GM04503 (cell line): ENCODE data around the gene RGS9.

Source experiments
- DNase-seq: peaks from one replicate; pipeline ENCODE4 v3.0.0-alpha.2; 2012; ENCODE audit warnings: low read depth

RGS9 gene

DNA sequence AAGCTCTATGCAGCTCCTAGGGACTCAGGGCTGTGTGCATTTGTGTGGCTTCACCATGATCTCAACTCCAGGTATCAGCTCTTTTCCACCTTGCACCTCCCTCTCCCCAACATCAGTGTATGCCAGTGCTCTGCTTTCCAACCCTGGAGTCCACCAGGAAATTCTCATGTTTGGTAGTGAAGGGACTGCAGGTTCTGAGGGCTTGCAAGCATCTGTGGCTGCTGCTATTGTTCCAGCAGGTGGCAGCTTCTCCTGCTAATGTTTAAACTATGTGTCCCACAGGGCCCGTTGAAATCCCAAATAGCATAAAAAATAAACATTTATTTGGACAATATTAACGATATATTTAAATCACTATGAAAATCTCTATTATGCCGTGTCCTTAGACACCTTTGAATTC lies 82.0 kb downstream of the RGS9 start:
- no peak for DNase-seq

DNA sequence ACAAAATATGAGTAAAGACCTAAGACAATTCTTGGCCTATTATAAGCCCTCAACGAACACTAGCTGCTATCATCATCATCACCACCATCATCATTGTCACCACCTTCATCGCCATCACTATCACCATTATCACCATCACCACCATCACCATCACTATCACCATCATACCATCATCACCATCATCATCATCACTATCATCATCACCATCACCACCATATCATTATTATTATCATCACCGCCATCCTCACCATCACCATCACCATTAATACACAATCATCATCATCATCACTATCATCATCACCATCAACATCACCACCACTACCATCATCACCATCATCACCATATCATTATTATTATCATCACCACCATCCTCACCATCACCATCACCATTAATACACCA lies 82.5 kb downstream of the RGS9 start:
- no peak for DNase-seq

GRCh38 chr17:65220732-65221131 lies 83.6 kb downstream of the RGS9 start:
- no peak for DNase-seq

- no peak for DNase-seq
Observed at GRCh38 chr17:65222214-65222738, 85.1 kb downstream of the RGS9 start.

- DNase-seq, result no peak
Observed at GRCh38 chr17:65225061-65225460, 87.9 kb downstream of the RGS9 start.

DNA sequence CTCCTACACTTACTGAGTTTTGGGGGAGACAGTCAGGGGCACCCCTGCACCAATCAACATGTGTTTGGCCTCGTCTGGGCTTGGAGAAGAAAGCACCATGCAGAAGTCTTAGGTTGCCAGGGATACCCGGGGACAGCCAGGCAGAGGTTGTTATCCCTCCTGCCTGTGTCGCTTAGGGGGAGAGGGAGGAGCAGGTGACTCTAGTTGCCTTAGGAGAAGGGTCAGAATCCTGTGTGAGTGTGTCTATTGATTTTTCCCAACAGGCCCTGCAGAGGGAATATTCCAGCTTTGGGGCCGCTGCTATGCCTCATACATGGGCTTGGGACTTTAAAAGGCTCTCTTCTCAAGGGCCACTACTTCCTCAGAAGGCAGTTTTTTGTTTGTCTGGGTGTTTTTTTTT lies 89.1 kb downstream of the RGS9 start:
- DNase-seq, result no peak

DNA sequence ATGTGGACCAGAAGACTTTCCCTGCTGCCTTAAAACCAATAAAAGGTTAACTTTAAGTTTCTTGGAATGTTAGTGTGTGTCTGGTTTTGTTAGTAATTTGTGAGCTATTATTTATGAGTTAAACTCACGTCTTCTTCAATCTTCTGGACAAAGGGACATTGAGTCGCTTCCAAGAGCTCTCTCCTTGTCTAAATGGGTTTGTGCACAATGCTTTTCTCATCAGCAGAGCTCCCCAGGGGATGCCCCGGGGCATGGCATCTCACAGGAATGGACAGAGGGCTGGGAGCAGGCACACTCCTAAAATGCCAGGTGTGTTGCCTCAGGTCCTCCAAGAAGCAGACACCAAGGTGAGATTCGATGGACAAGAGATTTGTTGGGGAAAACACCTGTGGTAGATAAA lies 90.5 kb downstream of the RGS9 start:
- no peak for DNase-seq

GRCh38 chr17:65228287-65228686 lies 91.1 kb downstream of the RGS9 start:
- DNase-seq, result no peak

DNA sequence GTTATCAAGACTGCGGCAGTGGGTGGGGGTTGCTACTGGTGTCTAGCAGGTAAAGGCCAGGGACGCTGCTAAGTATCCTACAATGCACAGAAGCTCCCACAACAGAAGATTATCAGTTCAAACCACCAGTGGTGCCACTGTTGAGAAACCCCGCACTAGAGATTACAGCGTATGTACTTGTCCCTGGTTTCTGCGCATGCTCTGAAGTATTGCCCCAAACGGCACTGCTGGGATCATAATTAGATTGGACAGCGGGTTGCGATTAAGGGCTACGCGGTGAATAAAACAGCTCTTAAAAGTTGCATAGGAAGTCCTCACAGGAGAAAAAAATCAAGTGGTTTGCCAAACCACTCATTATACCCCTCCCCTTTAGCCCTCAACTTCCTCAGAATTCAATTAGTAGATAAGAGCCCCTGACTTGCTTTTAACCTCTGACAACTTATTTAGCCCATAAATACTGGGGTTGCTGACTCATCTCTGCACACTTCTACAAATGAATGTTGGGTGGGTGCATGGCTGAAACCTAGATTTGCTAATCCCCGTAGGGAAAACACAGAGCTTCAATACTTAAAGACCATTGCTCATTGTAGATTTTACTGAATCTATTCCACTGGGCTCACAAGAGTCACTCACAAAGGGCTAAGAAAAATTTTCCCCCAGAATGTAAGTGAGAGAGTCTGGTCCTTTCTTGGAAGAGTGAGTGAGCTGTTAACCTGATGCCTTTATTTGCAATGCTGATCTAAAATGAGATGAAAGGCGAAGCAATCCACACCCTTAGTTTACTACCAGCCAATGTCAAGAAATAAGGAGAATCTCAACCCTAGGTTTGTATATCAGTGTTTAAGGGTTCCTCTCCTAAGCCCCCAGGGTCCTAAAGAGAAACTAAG lies 91.8 kb downstream of the RGS9 start:
- no peak for DNase-seq

- no peak for DNase-seq
Observed at GRCh38 chr17:65229621-65229995, 92.4 kb downstream of the RGS9 start.

- no peak for DNase-seq
Observed at GRCh38 chr17:65230040-65230439, 92.9 kb downstream of the RGS9 start.

GRCh38 chr17:65231086-65231485 lies 93.9 kb downstream of the RGS9 start:
- no peak for DNase-seq

GRCh38 chr17:65231662-65232335 lies 94.6 kb downstream of the RGS9 start:
- DNase-seq, result peak; percentile 76

DNA sequence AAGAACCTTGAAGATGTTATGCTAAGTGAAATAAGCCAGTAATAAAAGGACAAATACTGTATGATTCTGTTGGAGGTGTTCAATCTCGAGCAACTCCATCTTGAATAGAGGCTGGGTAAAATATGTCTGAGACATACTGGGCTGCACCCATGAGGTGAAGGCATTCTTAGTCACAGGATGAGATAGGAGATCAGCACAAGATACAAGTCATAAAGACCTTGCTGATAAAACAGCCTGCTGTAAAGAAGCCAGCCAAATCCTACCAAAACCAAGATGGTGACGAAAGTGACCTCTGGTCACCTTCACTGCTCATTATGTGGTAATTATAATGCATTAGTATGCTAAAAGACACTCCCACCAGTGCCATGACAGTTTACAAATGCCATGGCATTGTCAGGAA lies 98.1 kb downstream of the RGS9 start:
- no peak for DNase-seq

GRCh38 chr17:65236321-65236720 lies 99.2 kb downstream of the RGS9 start:
- no peak for DNase-seq

DNA sequence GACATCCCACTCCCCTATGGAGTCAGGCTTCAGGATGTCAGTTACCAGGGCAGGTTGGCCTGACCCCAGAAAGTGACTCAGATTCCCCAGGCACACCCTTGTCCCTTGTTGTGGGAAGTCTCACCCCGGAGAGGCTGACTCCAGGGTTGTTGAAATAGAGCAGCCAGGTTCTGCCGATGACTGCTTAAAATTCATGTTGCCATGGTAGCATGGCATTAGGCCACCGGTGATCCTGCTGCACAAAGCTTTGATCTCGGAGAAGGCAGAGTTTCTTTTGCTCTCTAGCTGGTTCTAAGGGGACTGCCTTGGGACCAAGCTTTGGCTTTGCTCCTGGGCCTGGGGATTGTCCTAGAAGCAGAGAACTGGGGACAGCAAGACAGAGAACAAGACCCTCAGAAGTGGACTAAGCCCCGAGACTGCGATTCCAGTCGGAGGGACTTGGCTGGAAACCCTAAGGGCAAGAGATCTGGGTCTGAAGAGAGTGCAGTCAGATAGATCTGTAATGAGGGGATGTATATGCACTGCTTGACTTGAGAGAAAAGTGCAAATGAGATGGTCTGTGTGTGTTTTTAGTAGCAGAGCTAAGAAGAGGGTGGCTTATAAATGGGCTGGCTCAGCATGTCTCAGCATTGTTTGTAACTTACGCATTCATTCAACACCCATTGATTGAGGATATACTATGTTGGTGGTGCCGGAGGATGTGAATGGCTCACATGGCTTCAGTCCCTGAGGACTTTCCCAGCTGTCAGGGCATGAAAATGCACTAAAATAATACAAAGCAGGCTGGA lies 106.9 kb downstream of the RGS9 start:
- DNase-seq, result peak; percentile 34

DNA sequence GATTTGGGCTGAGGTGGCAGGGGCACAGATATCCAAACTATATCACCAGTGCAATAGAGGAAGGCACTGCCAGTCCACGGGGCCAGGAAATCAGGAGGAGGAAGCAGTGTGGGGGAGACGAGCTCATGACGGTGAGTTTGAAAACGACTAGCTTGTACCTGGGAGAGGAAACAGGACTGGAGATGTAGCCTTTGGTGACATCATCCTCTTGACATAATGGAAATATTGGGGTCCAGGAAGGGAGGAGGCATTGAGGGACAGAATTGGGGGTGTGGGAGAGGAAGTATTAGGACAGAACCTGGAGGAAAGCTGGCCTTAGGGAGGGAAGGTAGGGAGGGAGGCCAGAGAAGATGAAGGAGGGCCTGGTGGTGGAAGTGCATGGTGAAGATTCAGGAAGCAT lies 109.1 kb downstream of the RGS9 start:
- DNase-seq, result no peak

DNA sequence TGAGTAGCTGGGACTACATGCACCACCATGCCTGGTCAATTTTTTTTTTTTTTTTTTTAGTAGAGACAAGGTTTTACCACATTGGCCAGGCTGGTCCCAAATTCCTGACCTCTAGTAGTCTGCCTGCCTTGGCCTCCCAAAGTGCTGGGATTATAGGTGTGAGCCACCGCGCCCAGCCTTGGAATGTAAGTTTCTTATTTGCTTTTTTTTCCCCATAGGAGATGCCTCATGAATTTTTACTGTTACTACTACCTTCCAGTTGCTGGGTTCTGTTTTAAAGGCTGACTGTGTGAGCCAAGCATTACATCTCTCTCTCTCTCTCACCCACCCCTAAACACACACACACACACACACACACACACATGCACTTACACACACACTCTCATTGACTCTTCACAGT lies 112.6 kb downstream of the RGS9 start:
- no peak for DNase-seq

DNA sequence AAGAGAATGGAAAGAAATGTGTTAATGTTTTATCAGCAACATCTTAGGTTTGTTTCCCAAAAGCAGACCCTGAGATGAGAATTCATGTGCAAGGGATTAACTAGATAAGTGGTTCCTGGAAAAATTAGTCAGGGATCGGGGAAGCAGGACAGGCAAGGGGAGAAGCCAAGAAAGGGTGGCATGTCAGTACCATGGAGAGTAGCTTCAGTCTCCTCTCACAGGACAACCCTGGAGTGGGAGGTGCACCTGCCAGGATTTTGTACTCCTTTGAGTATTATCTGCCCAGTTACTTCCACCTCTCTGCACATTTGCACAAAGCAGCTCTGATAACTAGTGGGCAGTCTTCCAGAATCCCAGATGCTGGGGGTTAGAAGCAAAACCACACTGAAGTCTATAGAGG lies 117.0 kb downstream of the RGS9 start:
- no peak for DNase-seq

DNA sequence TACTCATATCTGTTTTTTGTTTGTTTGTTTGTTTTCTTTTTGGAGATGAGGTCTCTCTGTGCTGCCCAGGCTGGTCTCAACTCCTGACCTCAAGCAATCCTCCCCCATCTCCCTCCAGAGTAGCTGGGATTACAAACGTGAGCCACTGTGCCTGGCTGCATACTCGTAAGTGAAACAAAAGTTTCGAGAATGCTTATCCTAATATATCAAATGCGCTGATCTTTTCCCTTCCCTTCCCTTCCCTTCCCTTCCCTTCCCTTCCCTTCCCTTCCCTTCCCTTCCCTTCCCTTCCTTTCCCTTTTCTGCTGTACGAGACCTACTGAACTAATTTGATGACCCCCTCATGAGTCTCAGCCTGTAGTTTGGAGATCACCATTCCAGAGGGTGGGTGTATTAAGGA lies 122.1 kb downstream of the RGS9 start:
- DNase-seq, result no peak

DNA sequence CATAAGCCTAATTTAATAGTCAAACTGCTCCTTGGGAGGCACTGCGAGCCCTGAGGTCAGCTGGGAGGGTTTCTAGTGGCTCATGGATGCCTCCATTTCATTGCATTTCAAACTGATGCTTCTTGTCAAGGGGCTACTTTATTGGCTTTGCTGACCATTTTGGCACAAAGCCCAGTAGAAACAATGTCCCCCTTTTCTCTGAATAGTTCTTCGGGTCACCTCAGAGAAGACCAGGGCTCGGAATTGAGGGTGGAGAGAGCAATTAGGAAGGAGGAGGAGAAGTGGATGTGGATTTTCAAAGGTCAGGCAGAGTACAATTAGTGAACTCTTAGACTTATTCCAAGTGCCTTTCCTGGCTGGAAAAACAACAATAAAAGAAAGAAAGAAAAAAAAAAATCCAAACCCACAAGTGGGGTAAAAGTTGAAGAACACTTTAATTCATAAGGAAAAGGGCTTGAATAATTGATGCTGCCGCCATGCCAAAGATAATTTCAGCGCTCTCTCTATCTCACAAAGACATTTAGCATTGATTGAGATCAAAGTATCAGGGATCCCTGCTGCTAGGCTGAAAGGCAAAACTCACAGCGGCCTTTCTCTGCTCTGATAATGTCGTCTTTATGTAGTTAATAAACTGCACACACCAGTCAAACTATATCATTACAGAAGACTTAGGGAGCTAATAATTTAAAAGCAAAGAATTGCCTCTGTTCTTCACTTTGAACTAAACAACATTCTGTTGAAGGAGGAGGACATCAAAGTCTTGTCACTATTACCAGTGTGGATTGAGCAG lies 122.7 kb downstream of the RGS9 start:
- DNase-seq, result no peak

DNA sequence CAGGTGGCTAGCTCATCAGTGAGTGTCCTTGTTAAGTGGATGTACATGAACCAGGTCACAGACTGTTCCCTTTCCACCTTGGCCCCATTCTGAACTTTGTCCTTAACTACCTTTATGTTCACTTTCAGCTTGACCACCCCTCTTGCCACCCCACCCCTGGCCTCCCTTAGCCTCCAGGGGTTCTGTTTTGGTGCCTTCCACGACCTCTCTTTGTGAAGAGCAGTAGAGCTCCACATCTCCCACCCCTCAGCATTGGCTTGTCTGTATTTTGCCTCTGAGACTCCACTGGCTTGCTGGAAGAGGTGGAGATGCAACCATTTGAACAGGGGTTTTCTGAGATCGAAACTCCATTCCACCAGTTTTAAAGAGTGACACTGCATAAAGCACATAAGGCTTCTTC lies 123.5 kb downstream of the RGS9 start:
- no peak for DNase-seq
